ENCODE results near the gene TGM6. TPM values are rescaled to one million over a fixed set of nuclear protein-coding genes. Genes with fewer than 3 reads are reported as not detected.

The TGM6 gene
- total RNA-seq, 1 experiment from 2014 or later = not detected

- no peak for TF ChIP-seq CTCF (IDR thresholded peaks at IDR 0.05; ENCODE audit: unreplicated experiment)
- Mint-ChIP-seq H3K27ac (ENCODE audit: unreplicated experiment) (no peak overlapping the region), H3K36me3 (ENCODE audit: insufficient read depth, unreplicated experiment) (peaks cover 49% of the 10 kb centered on the region), H3K4me1 (ENCODE audit: low read depth, unreplicated experiment) (no peaks in the 10 kb centered on the region), H3K4me3 (ENCODE audit: low read depth, unreplicated experiment) (no peak overlapping the region), H3K27me3 (ENCODE audit: unreplicated experiment) (no peaks in the 10 kb centered on the region), H3K9me3 (ENCODE audit: low read depth, unreplicated experiment) (no peaks in the 10 kb centered on the region)
- no TSS peak for BruUV-seq (replicated peaks)
- no peak for DNase-seq
- CTCF ChIA-PET = no interaction called here
- intact Hi-C loops (cut with micrococcal nuclease; ENCODE audit: unreplicated experiment) = no loop called here
Observed at GRCh38 chr20:2459981-2460751, 79.5 kb downstream of the TGM6 start.

GRCh38 chr20:2460752-2461424 is 80.2 kb downstream of the TGM6 start:
- Mint-ChIP-seq H3K4me1 (ENCODE audit: low read depth, unreplicated experiment) (no peaks in the 10 kb centered on the region), H3K9me3 (ENCODE audit: low read depth, unreplicated experiment) (no peaks in the 10 kb centered on the region), H3K27ac (ENCODE audit: unreplicated experiment) (no peak overlapping the region), H3K36me3 (ENCODE audit: insufficient read depth, unreplicated experiment) (peaks cover 57% of the 10 kb centered on the region), H3K27me3 (ENCODE audit: unreplicated experiment) (no peaks in the 10 kb centered on the region), H3K4me3 (ENCODE audit: low read depth, unreplicated experiment) (no peak overlapping the region)
- CTCF ChIA-PET = no interaction called here
- intact Hi-C loops (cut with micrococcal nuclease; ENCODE audit: unreplicated experiment) = no loop called here
- TF ChIP-seq CTCF (IDR thresholded peaks at IDR 0.05; ENCODE audit: unreplicated experiment) = no peak
- no peak for DNase-seq
- BruUV-seq (replicated peaks) = no TSS peak

GRCh38 chr20:2462484-2462883 is 81.8 kb downstream of the TGM6 start:
- no peak for DNase-seq
- BruUV-seq (replicated peaks) = no TSS peak
- intact Hi-C loops (cut with micrococcal nuclease; ENCODE audit: unreplicated experiment) = no loop called here
- H3K9me3 Mint-ChIP-seq (ENCODE audit: low read depth, unreplicated experiment) = no peaks in the 10 kb centered on the region
- H3K27ac Mint-ChIP-seq (ENCODE audit: unreplicated experiment) = no peak overlapping the region
- no peaks in the 10 kb centered on the region for H3K27me3 Mint-ChIP-seq (ENCODE audit: unreplicated experiment)
- H3K36me3 Mint-ChIP-seq (ENCODE audit: insufficient read depth, unreplicated experiment) = peaks cover 63% of the 10 kb centered on the region
- H3K4me3 Mint-ChIP-seq (ENCODE audit: low read depth, unreplicated experiment) = no peak overlapping the region
- CTCF ChIA-PET = no interaction called here
- no peak for TF ChIP-seq CTCF (IDR thresholded peaks at IDR 0.05; ENCODE audit: unreplicated experiment)
- H3K4me1 Mint-ChIP-seq (ENCODE audit: low read depth, unreplicated experiment) = peaks cover 4% of the 10 kb centered on the region

DNA sequence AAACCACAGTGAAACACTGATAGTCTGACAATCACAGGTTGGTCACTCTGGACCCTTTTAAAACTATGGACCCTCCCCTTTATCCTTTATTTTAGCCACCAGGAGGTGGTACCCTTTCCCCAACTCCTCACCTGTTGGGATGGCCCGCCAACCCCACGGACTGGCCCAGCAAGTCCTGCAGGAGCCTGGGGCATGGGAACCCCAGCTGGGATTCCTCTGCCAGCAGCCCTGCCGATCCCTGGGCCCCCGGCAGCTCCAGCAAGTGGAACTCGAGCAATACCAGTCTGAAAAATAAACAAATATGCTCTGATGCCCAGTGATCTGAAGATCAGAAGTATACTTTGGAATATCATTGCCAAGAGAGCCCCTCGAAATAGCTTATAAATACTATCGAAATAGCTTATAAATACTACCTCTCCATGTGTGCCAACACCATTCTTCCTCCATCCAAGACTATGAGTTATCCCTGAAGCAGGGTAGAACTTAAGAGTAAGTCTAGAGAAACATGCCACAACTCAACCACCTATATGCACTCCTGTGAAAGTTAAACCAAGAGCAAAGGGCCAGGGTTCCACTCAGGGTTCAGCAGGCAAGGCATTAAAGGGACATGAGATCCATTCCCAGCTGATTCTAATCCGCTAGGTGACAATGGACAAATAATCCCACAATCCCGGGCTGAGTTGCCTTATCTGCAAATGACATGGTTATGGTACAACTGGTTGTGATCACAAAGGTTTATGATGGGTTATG is 83.1 kb downstream of the TGM6 start:
- CTCF ChIA-PET = no interaction called here
- Mint-ChIP-seq H3K4me1 (ENCODE audit: low read depth, unreplicated experiment) (peaks cover 11% of the 10 kb centered on the region), H3K9me3 (ENCODE audit: low read depth, unreplicated experiment) (no peaks in the 10 kb centered on the region), H3K27me3 (ENCODE audit: unreplicated experiment) (no peaks in the 10 kb centered on the region), H3K36me3 (ENCODE audit: insufficient read depth, unreplicated experiment) (peaks cover 72% of the 10 kb centered on the region), H3K4me3 (ENCODE audit: low read depth, unreplicated experiment) (no peak overlapping the region), H3K27ac (ENCODE audit: unreplicated experiment) (no peak overlapping the region)
- DNase-seq = no peak
- BruUV-seq (replicated peaks) = no TSS peak
- intact Hi-C loops (cut with micrococcal nuclease; ENCODE audit: unreplicated experiment) = no loop called here
- no peak for TF ChIP-seq CTCF (IDR thresholded peaks at IDR 0.05; ENCODE audit: unreplicated experiment)

All from Calu3 (cell line).